Measurements from ENCODE around the gene LYZ.

The LYZ gene

GRCh38 chr12:69355363-69356028 is 7.3 kb downstream of the LYZ start:
- no peak for TF ChIP-seq CTCF (IDR thresholded peaks at IDR 0.05; ENCODE audit: insufficient read depth, low read length)
- TF ChIP-seq SPI1 (IDR thresholded peaks at IDR 0.05; ENCODE audit: borderline replicate concordance, low read depth): no peak
- no peak for TF ChIP-seq POLR2AphosphoS5 (IDR thresholded peaks at IDR 0.05; ENCODE audit: low read depth)
- no peak for TF ChIP-seq REST (IDR thresholded peaks at IDR 0.05; ENCODE audit: insufficient replicate concordance, low read depth)
- no peak for TF ChIP-seq GABPA (IDR thresholded peaks at IDR 0.05; ENCODE audit: low read depth)
- no peak overlapping the region for H3K27ac ChIP-seq (replicated peaks)
- no peak overlapping the region for H3K4me3 ChIP-seq (replicated peaks; ENCODE audit: insufficient read depth, low read length)
- no peak for DNase-seq (ENCODE audit: low read depth in 1 of 2, low spot score in 1 of 2)
- H3K27me3 ChIP-seq (ENCODE audit: insufficient read depth, poor library complexity, severe bottlenecking): no peaks in the 10 kb centered on the region

GRCh38 chr12:69359531-69360347 is 11.6 kb downstream of the LYZ start, which contains the start of gene YEATS4:
Gene YEATS4, plus strand, starts transcription at chr12:69359743. Its CDS starts 230 bp downstream, at chr12:69359973.
- H3K27ac ChIP-seq (replicated peaks): peak within 1 kb of the TSS; percentile 100
- no peaks in the 10 kb centered on the region for H3K27me3 ChIP-seq (ENCODE audit: insufficient read depth, poor library complexity, severe bottlenecking)
- H3K4me3 ChIP-seq (replicated peaks; ENCODE audit: insufficient read depth, low read length): peak within 1 kb of the TSS; percentile 47
- TF ChIP-seq POLR2AphosphoS5 (IDR thresholded peaks at IDR 0.05; ENCODE audit: low read depth) (peak; percentile 96), SPI1 (IDR thresholded peaks at IDR 0.05; ENCODE audit: borderline replicate concordance, low read depth) (peak; percentile 49; the same call in 1 of the 2 replicates), CTCF (IDR thresholded peaks at IDR 0.05; ENCODE audit: insufficient read depth, low read length) (no peak), REST (IDR thresholded peaks at IDR 0.05; ENCODE audit: insufficient replicate concordance, low read depth) (peak; percentile 60)
- peak; percentile 81 to 98 for DNase-seq (ENCODE audit: low read depth in 1 of 2, low spot score in 1 of 2)

- H3K27ac ChIP-seq (replicated peaks): peak overlapping the region; percentile 100
- no peaks in the 10 kb centered on the region for H3K27me3 ChIP-seq (ENCODE audit: insufficient read depth, poor library complexity, severe bottlenecking)
- H3K4me3 ChIP-seq (replicated peaks; ENCODE audit: insufficient read depth, low read length): peak overlapping the region; percentile 47
- DNase-seq (ENCODE audit: low read depth in 1 of 2, low spot score in 1 of 2): no peak
- TF ChIP-seq REST (IDR thresholded peaks at IDR 0.05; ENCODE audit: insufficient replicate concordance, low read depth) (peak; percentile 1), GABPA (IDR thresholded peaks at IDR 0.05; ENCODE audit: low read depth) (no peak), POLR2AphosphoS5 (IDR thresholded peaks at IDR 0.05; ENCODE audit: low read depth) (no peak; the same call in 1 of the 2 replicates), CTCF (IDR thresholded peaks at IDR 0.05; ENCODE audit: insufficient read depth, low read length) (no peak), SPI1 (IDR thresholded peaks at IDR 0.05; ENCODE audit: borderline replicate concordance, low read depth) (no peak)
Measured at GRCh38 chr12:69360348-69360672, 12.1 kb downstream of the LYZ start.
